OCI-LY3 (cell line): ENCODE data around the gene PES1.

Source experiments
- H2AFZ ChIP-seq: fragments of 200-600, 300-600 bp; shearing (Covaris generic); 2 replicates; pipeline ENCODE4 v1.6.0; 2014; ENCODE audit warnings: antibody characterized with exemption, low read depth, low read length
- H3K27ac ChIP-seq: fragments of 200-600, 300-600 bp; sonication (generic); 2 replicates; pipeline ENCODE4 v1.5.1; 2014; ENCODE audit warnings: mild to moderate bottlenecking, low read length, moderate library complexity, mixed read lengths
- H3K27me3 ChIP-seq: fragments of 200-600, 300-600 bp; sonication (generic); 2 replicates; pipeline ENCODE4 v1.6.1; 2014; ENCODE audit warnings: low read depth, low read length, mixed read lengths
- H3K36me3 ChIP-seq: fragments of 200-600, 300-600 bp; sonication (generic); replicated peaks from 2 replicates; pipeline ENCODE3; 2014; ENCODE audit warnings: low read depth, low read length, mixed read lengths
- H3K4me1 ChIP-seq: fragments of 300-600, 200-600 bp; sonication (generic); 2 replicates; pipeline ENCODE4 v1.6.1; 2014; ENCODE audit warnings: low read length, mixed read lengths
- H3K4me2 ChIP-seq: fragments of 200-600, 300-600 bp; sonication (generic); 2 replicates; pipeline ENCODE4 v1.6.1; 2014; ENCODE audit warnings: low read length, mixed read lengths
- H3K4me3 ChIP-seq: fragments of 300-600, 200-600 bp; sonication (generic); 2 replicates; pipeline ENCODE4 v1.5.1; 2014; ENCODE audit warnings: antibody characterized with exemption, mild to moderate bottlenecking, low read length, moderate library complexity
- H3K79me2 ChIP-seq: fragments of 300-600, 200-600 bp; shearing (Covaris generic); 2 replicates; pipeline ENCODE4 v1.6.1; 2014; ENCODE audit warnings: mild to moderate bottlenecking, low read length, mixed read lengths
- H3K9ac ChIP-seq: fragments of 300-600, 200-600 bp; shearing (Covaris generic); 2 replicates; pipeline ENCODE4 v1.6.0; 2014; ENCODE audit warnings: mild to moderate bottlenecking, low read length, moderate library complexity
- H3K9me3 ChIP-seq: fragments of 200-600, 300-600 bp; shearing (Covaris generic); 2 replicates; pipeline ENCODE4 v1.6.1; 2014; ENCODE audit warnings: low read length, mixed read lengths; ENCODE audit not compliant: insufficient read depth
- H4K20me1 ChIP-seq: fragments of 200-600, 300-600 bp; sonication (generic); 2 replicates; pipeline ENCODE4 v1.6.1; 2016; ENCODE audit warnings: low read length, mixed read lengths; ENCODE audit not compliant: insufficient read depth
- EZH2phosphoT487 ChIP-seq: fragments of 200-600 bp; shearing (Covaris generic); IDR thresholded peaks from 2 replicates; pipeline ENCODE4 v1.6.1; 2018; ENCODE audit warnings: antibody characterized with exemption, mixed run types, low read depth
- TF ChIP-seq, protein P1 (sequence below): fragments of 200-600, 300-600 bp; sonication (generic); IDR thresholded peaks from 2 replicates; pipeline ENCODE4 v1.5.1; 2014; ENCODE audit warnings: antibody characterized with exemption, low read length, low read depth

The PES1 gene

DNA sequence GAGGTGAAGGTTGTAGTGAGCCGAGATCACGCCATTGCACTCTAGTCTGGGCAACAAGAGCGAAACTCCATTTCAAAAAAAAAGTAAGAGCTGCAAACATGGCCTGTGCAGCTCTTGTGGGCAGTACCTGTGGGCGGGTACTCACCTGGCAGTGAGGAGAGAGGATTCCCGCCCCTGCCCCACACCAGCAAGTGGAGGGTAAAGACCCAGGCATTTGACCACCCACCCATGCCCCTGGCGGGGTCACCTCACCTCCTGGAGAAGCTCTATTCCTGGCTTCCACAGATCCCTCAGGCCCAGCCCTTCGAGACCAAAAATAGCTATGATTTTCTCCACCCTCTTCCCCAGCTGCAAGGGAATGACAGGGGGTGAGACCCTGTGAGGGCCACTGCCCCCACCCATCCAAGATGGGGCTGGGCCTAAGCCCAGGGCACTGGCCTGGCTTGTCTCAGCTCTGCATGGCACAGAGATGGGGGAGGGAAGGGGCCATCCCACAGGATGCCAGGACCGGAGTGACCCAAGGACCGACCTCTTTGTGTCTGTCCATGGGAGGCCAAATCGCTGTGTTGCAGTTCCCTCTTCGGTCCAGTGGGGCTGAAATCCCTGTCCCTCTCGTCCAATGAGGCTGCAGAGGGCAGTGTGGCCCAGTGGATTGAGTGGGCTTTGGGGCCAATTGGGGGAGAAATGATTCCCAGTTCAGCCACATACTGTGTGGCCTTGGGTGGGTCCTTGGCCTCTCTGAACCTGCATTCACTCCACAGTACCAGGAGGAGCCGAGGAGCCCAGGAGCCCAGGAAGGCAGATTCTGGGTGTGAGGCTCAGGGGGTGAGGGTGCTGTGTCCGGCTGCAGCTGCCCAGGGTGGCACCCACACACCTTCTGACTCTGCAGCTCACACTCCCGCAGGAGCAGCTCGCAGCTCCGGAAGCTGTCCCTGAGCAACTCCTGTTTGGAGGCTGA, 59.8 kb downstream of the PES1 start:
- Histone ChIP-seq H3K27ac (no peak overlapping the region), H2AFZ (no peak overlapping the region), H3K79me2 (no peaks in the 10 kb centered on the region), H3K9ac (no peak overlapping the region), H3K4me3 (no peak overlapping the region), H3K27me3 (no peaks in the 10 kb centered on the region), H3K4me1 (no peaks in the 10 kb centered on the region), H3K4me2 (no peak overlapping the region), H3K9me3 (no peaks in the 10 kb centered on the region), H3K36me3 (no peaks in the 10 kb centered on the region), H4K20me1 (no peaks in the 10 kb centered on the region)
- TF ChIP-seq EZH2phosphoT487, result no peak
- TF ChIP-seq, protein P1, sequence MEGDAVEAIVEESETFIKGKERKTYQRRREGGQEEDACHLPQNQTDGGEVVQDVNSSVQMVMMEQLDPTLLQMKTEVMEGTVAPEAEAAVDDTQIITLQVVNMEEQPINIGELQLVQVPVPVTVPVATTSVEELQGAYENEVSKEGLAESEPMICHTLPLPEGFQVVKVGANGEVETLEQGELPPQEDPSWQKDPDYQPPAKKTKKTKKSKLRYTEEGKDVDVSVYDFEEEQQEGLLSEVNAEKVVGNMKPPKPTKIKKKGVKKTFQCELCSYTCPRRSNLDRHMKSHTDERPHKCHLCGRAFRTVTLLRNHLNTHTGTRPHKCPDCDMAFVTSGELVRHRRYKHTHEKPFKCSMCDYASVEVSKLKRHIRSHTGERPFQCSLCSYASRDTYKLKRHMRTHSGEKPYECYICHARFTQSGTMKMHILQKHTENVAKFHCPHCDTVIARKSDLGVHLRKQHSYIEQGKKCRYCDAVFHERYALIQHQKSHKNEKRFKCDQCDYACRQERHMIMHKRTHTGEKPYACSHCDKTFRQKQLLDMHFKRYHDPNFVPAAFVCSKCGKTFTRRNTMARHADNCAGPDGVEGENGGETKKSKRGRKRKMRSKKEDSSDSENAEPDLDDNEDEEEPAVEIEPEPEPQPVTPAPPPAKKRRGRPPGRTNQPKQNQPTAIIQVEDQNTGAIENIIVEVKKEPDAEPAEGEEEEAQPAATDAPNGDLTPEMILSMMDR, result no peak

DNA sequence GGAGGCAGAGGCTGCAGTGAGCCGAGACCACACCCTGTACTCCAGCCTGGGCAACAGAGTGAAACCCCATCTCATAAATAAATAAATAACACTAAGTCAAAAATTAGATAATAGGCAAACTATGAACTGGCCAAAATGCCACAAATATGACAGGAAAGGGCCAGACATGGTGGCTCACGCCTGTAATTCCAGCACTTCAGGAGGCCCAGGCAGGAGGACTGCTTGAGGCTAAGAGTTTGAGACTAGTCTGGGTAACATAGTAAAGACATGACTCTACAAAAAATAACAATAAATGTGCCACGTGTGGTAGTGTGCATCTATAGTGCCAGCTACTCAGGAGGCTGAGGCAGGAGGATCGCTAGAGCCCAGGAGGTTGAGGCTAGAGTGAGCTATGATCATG, 65.1 kb downstream of the PES1 start:
- Histone ChIP-seq H3K27ac (no peak overlapping the region), H3K79me2 (no peaks in the 10 kb centered on the region), H3K4me3 (no peak overlapping the region), H2AFZ (no peak overlapping the region), H3K9ac (no peak overlapping the region), H3K27me3 (peaks cover 16% of the 10 kb centered on the region; the same call in 1 of the 2 replicates), H4K20me1 (no peaks in the 10 kb centered on the region), H3K4me2 (no peak overlapping the region), H3K9me3 (no peaks in the 10 kb centered on the region), H3K4me1 (no peaks in the 10 kb centered on the region), H3K36me3 (no peaks in the 10 kb centered on the region)
- TF ChIP-seq, protein P1, result no peak
- no peak for TF ChIP-seq EZH2phosphoT487
